A673 (cell line): Measurements from ENCODE around the gene DPF3. TPM values are rescaled to one million over a fixed set of nuclear protein-coding genes. Genes with fewer than 3 reads are reported as not detected.

ENCODE experiments used
- BruUV-seq: library from RNA; stranded (reverse); fragments of 400-500 nt; replicated peaks from 2 replicates; lab custom pipeline; 2021; lab: Mats Ljungman, UMichigan
- CTCF ChIA-PET: fragments of 300-600 bp; sonication (Branson Sonifier 250); formaldehyde crosslinking; loops from one replicate; lab custom pipeline; 2022; ENCODE audit warnings: antibody characterized with exemption; lab: Charles Lee
- POLR2A ChIA-PET: fragments of 300-600 bp; sonication (Branson Sonifier 250); formaldehyde crosslinking; loops from one replicate; lab custom pipeline; 2022; ENCODE audit warnings: antibody characterized with exemption; ENCODE audit not compliant: low non-redundant PET; lab: Charles Lee
- DNase-seq: peaks from one replicate; pipeline ENCODE4 v3.0.0-alpha.2; 2015; ENCODE audit warnings: low spot score
- H3K27ac ChIP-seq: fragments of 200-600 bp; sonication (generic); 2 replicates; pipeline ENCODE4 v1.5.1; 2016; ENCODE audit warnings: mixed run types, low read depth, mild to moderate bottlenecking, mixed read lengths, antibody characterized with exemption, low read length; ENCODE audit not compliant: poor library complexity, severe bottlenecking
- H3K27me3 ChIP-seq: fragments of 200-600 bp; sonication (generic); replicated peaks from 2 replicates; pipeline ENCODE4 v1.6.1; 2017; ENCODE audit warnings: mixed run types, low read depth, mild to moderate bottlenecking, mixed read lengths, antibody characterized with exemption, low read length; ENCODE audit not compliant: insufficient read depth, poor library complexity
- H3K36me3 ChIP-seq: fragments of 200-600 bp; sonication (generic); 2 replicates; pipeline ENCODE4 v1.6.1; 2016; ENCODE audit warnings: mixed run types, mild to moderate bottlenecking, mixed read lengths, antibody characterized with exemption, low read length; ENCODE audit not compliant: insufficient read depth, poor library complexity, severe bottlenecking
- H3K4me1 ChIP-seq: fragments of 200-600 bp; sonication (generic); 2 replicates; pipeline ENCODE4 v1.6.1; 2017; ENCODE audit warnings: mixed run types, mild to moderate bottlenecking, mixed read lengths, antibody characterized with exemption, low read length; ENCODE audit not compliant: insufficient read depth, poor library complexity, severe bottlenecking
- H3K4me3 ChIP-seq: fragments of 200-600 bp; sonication (generic); 2 replicates; pipeline ENCODE4 v1.5.1; 2016; ENCODE audit warnings: low read depth, mixed run types, mild to moderate bottlenecking, mixed read lengths, low read length; ENCODE audit not compliant: poor library complexity, severe bottlenecking
- H3K9me3 ChIP-seq: fragments of 200-600 bp; sonication (generic); 2 replicates; pipeline ENCODE4 v1.6.1; 2016; ENCODE audit warnings: mixed run types, low read depth, mild to moderate bottlenecking, mixed read lengths, antibody characterized with exemption, low read length; ENCODE audit not compliant: poor library complexity, severe bottlenecking
- EZH2 ChIP-seq: fragments of 200-600 bp; sonication (generic); IDR thresholded peaks from 2 replicates; pipeline ENCODE4 v1.6.1; 2017; ENCODE audit warnings: borderline replicate concordance, low read depth, mild to moderate bottlenecking, mixed read lengths, antibody characterized with exemption, low read length; ENCODE audit not compliant: poor library complexity, severe bottlenecking
- intact Hi-C: fragments of 100-400 bp; cut with micrococcal nuclease; formaldehyde crosslinking; loops from one replicate; pipeline ENCODE4 v1.10.0; 2022; ENCODE audit not compliant: unreplicated experiment
- total RNA-seq: library from RNA; stranded (reverse); gene quantifications from 2 replicates; pipeline ENCODE4 v1.2.3, GENCODE V29; 2021
- TF ChIP-seq, protein P1 (sequence below): fragments of 300-800, 200-600 bp; sonication (generic); conservative IDR thresholded peaks from 2 replicates; pipeline ENCODE4 v1.5.1; 2017; ENCODE audit warnings: low read depth, mild to moderate bottlenecking, antibody characterized with exemption, low read length, moderate library complexity, mixed read lengths

DPF3 gene
- total RNA-seq, 1 experiment from 2014 or later = 15.7 TPM

DNA sequence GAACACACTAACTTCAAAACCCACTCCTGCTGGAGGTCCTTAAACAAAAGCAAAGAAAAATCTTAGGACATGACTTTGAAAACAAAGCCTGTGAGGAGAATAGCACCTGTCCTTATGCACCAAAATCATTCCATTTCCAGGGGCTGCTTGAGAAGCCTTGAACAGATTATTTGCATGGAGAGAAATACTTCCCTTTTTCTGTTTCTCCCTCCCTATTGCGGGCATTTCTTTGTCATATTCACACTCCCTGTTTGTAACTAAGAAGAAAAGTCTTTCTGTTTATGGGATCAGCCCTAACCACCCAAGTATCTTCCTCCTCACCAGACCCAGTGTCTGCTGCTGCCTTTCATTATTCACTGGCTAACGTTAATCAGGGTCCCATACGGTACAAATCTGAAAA lies 218.8 kb downstream of the DPF3 start:
- no peak overlapping the region for H3K27ac ChIP-seq
- BruUV-seq = no TSS peak
- TF ChIP-seq, protein P1, sequence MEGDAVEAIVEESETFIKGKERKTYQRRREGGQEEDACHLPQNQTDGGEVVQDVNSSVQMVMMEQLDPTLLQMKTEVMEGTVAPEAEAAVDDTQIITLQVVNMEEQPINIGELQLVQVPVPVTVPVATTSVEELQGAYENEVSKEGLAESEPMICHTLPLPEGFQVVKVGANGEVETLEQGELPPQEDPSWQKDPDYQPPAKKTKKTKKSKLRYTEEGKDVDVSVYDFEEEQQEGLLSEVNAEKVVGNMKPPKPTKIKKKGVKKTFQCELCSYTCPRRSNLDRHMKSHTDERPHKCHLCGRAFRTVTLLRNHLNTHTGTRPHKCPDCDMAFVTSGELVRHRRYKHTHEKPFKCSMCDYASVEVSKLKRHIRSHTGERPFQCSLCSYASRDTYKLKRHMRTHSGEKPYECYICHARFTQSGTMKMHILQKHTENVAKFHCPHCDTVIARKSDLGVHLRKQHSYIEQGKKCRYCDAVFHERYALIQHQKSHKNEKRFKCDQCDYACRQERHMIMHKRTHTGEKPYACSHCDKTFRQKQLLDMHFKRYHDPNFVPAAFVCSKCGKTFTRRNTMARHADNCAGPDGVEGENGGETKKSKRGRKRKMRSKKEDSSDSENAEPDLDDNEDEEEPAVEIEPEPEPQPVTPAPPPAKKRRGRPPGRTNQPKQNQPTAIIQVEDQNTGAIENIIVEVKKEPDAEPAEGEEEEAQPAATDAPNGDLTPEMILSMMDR = no peak
- no peak for TF ChIP-seq EZH2
- POLR2A ChIA-PET = no interaction called here
- H3K4me3 ChIP-seq = no peak overlapping the region
- DNase-seq = no peak
- H3K9me3 ChIP-seq = no peaks in the 10 kb centered on the region
- intact Hi-C loops = no loop called here
- H3K4me1 ChIP-seq = no peaks in the 10 kb centered on the region
- H3K36me3 ChIP-seq = no peaks in the 10 kb centered on the region
- CTCF ChIA-PET = no interaction called here
- no peaks in the 10 kb centered on the region for H3K27me3 ChIP-seq

DNA sequence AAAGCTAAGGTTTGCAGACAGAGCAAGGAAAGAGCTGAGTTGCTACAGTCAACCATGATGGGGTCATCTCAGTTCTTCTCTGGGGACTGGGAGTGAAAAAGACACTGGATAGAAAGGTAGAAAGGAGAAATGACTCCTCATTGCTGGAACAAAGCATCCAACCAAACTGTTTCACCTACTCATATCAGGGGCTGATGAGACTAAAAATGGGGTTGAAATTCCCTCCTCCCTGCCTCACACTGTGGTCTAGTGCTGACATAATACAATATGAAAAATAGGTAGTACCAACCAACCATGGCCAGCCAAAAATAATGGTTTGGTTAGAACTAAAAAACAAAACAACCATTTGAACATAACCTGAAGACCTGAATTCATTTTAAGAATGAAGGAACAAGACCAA lies 220.7 kb downstream of the DPF3 start:
- no peaks in the 10 kb centered on the region for H3K27me3 ChIP-seq
- no peaks in the 10 kb centered on the region for H3K9me3 ChIP-seq
- BruUV-seq = no TSS peak
- H3K27ac ChIP-seq = no peak overlapping the region
- H3K36me3 ChIP-seq = no peaks in the 10 kb centered on the region
- no peaks in the 10 kb centered on the region for H3K4me1 ChIP-seq
- no peak for DNase-seq
- intact Hi-C loops = no loop called here
- ChIA-PET CTCF (no interaction called here), POLR2A (no interaction called here)
- TF ChIP-seq EZH2 = no peak
- TF ChIP-seq, protein P1 = no peak
- H3K4me3 ChIP-seq = no peak overlapping the region

DNA sequence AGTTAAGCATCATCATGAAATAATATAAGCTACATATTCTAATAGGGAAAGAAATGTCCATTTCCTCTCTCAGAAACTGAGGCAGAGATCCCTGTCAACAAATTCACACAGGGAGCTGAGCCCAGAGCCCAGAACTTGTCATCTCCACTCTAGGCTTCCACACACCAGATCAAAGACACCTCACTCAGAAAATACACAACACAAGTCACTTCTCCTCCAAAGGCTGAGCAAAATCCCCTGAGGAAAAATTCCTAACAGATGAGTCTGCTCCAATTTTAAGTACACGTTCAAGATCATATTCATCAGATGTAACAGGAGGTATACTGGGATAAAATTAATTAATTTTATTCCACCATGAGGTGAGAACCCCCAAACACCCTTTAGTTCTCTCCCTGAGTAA lies 227.3 kb downstream of the DPF3 start:
- Histone ChIP-seq H3K27me3 (no peaks in the 10 kb centered on the region), H3K27ac (no peak overlapping the region), H3K4me1 (no peaks in the 10 kb centered on the region), H3K4me3 (no peak overlapping the region), H3K36me3 (no peaks in the 10 kb centered on the region), H3K9me3 (no peaks in the 10 kb centered on the region)
- BruUV-seq = no TSS peak
- ChIA-PET POLR2A (no interaction called here), CTCF (no interaction called here)
- TF ChIP-seq, protein P1 = no peak
- TF ChIP-seq EZH2 = no peak
- no peak for DNase-seq
- intact Hi-C loops = no loop called here
